ENCODE measurements around the gene SRC.

Gene SRC

GRCh38 chr20:37317316-37317715 lies 28.6 kb upstream of the SRC start:
- Histone ChIP-seq H3K36me3 (ENCODE audit: insufficient read depth, low read length) (peaks cover 28% of the 10 kb centered on the region), H3K4me1 (ENCODE audit: insufficient read depth, low read length) (peaks cover 6% of the 10 kb centered on the region), H3K9me3 (ENCODE audit: low read length) (no peaks in the 10 kb centered on the region)

GRCh38 chr20:37317994-37318640 lies 27.8 kb upstream of the SRC start:
- H3K27me3 ChIP-seq (ENCODE audit: insufficient read depth, low read length), result no peaks in the 10 kb centered on the region
- H2AFZ ChIP-seq (ENCODE audit: low read depth, low read length), result no peak overlapping the region
- no peaks in the 10 kb centered on the region for H3K9me3 ChIP-seq (ENCODE audit: low read length)
- H3K4me1 ChIP-seq (ENCODE audit: insufficient read depth, low read length), result peaks cover 6% of the 10 kb centered on the region
- H3K36me3 ChIP-seq (ENCODE audit: insufficient read depth, low read length), result peaks cover 24% of the 10 kb centered on the region
- H3K4me3 ChIP-seq (ENCODE audit: low read length), result no peak overlapping the region

More at GRCh38 chr20:37317316-37317715, 28.6 kb upstream of the SRC start:
- Histone ChIP-seq H3K27me3 (ENCODE audit: insufficient read depth, low read length) (no peaks in the 10 kb centered on the region), H3K4me3 (ENCODE audit: low read length) (no peak overlapping the region), H2AFZ (ENCODE audit: low read depth, low read length) (no peak overlapping the region)

- Histone ChIP-seq H2AFZ (ENCODE audit: low read depth, low read length) (no peak overlapping the region), H3K4me3 (ENCODE audit: low read length) (no peak overlapping the region), H3K4me1 (ENCODE audit: insufficient read depth, low read length) (peaks cover 6% of the 10 kb centered on the region), H3K9me3 (ENCODE audit: low read length) (no peaks in the 10 kb centered on the region), H3K36me3 (ENCODE audit: insufficient read depth, low read length) (peaks cover 22% of the 10 kb centered on the region), H3K27me3 (ENCODE audit: insufficient read depth, low read length) (no peaks in the 10 kb centered on the region)
Measured at GRCh38 chr20:37319151-37319671, 26.7 kb upstream of the SRC start.

- Histone ChIP-seq H2AFZ (ENCODE audit: low read depth, low read length) (no peak overlapping the region), H3K4me3 (ENCODE audit: low read length) (no peak overlapping the region), H3K4me1 (ENCODE audit: insufficient read depth, low read length) (peaks cover 5% of the 10 kb centered on the region), H3K27me3 (ENCODE audit: insufficient read depth, low read length) (no peaks in the 10 kb centered on the region), H3K9me3 (ENCODE audit: low read length) (no peaks in the 10 kb centered on the region), H3K36me3 (ENCODE audit: insufficient read depth, low read length) (no peaks in the 10 kb centered on the region)
Measured at GRCh38 chr20:37323985-37324384, 22.0 kb upstream of the SRC start.

GRCh38 chr20:37325206-37325605 lies 20.7 kb upstream of the SRC start:
- H3K27me3 ChIP-seq (ENCODE audit: insufficient read depth, low read length), result no peaks in the 10 kb centered on the region
- H3K36me3 ChIP-seq (ENCODE audit: insufficient read depth, low read length), result no peaks in the 10 kb centered on the region
- no peaks in the 10 kb centered on the region for H3K9me3 ChIP-seq (ENCODE audit: low read length)
- no peak overlapping the region for H3K4me3 ChIP-seq (ENCODE audit: low read length)
- no peak overlapping the region for H2AFZ ChIP-seq (ENCODE audit: low read depth, low read length)
- H3K4me1 ChIP-seq (ENCODE audit: insufficient read depth, low read length), result no peaks in the 10 kb centered on the region

GRCh38 chr20:37326666-37327065 lies 19.3 kb upstream of the SRC start:
- H3K4me1 ChIP-seq (ENCODE audit: insufficient read depth, low read length), result no peaks in the 10 kb centered on the region
- no peaks in the 10 kb centered on the region for H3K27me3 ChIP-seq (ENCODE audit: insufficient read depth, low read length)
- H3K9me3 ChIP-seq (ENCODE audit: low read length), result no peaks in the 10 kb centered on the region
- no peak overlapping the region for H3K4me3 ChIP-seq (ENCODE audit: low read length)
- no peaks in the 10 kb centered on the region for H3K36me3 ChIP-seq (ENCODE audit: insufficient read depth, low read length)
- no peak overlapping the region for H2AFZ ChIP-seq (ENCODE audit: low read depth, low read length)

GRCh38 chr20:37327748-37328147 lies 18.2 kb upstream of the SRC start:
- no peaks in the 10 kb centered on the region for H3K36me3 ChIP-seq (ENCODE audit: insufficient read depth, low read length)
- no peaks in the 10 kb centered on the region for H3K9me3 ChIP-seq (ENCODE audit: low read length)
- H3K4me1 ChIP-seq (ENCODE audit: insufficient read depth, low read length), result no peaks in the 10 kb centered on the region
- no peaks in the 10 kb centered on the region for H3K27me3 ChIP-seq (ENCODE audit: insufficient read depth, low read length)
- no peak overlapping the region for H3K4me3 ChIP-seq (ENCODE audit: low read length)
- H2AFZ ChIP-seq (ENCODE audit: low read depth, low read length), result no peak overlapping the region

- Histone ChIP-seq H3K27me3 (ENCODE audit: insufficient read depth, low read length) (no peaks in the 10 kb centered on the region), H2AFZ (ENCODE audit: low read depth, low read length) (no peak overlapping the region), H3K4me1 (ENCODE audit: insufficient read depth, low read length) (no peaks in the 10 kb centered on the region), H3K9me3 (ENCODE audit: low read length) (no peaks in the 10 kb centered on the region), H3K4me3 (ENCODE audit: low read length) (no peak overlapping the region), H3K36me3 (ENCODE audit: insufficient read depth, low read length) (no peaks in the 10 kb centered on the region)
Measured at GRCh38 chr20:37328149-37328945, 17.6 kb upstream of the SRC start.

- no peaks in the 10 kb centered on the region for H3K27me3 ChIP-seq (ENCODE audit: insufficient read depth, low read length)
- H3K4me3 ChIP-seq (ENCODE audit: low read length), result no peak overlapping the region
- H3K4me1 ChIP-seq (ENCODE audit: insufficient read depth, low read length), result no peaks in the 10 kb centered on the region
- H2AFZ ChIP-seq (ENCODE audit: low read depth, low read length), result no peak overlapping the region
- no peaks in the 10 kb centered on the region for H3K36me3 ChIP-seq (ENCODE audit: insufficient read depth, low read length)
- no peaks in the 10 kb centered on the region for H3K9me3 ChIP-seq (ENCODE audit: low read length)
Measured at GRCh38 chr20:37329481-37330165, 16.3 kb upstream of the SRC start.

- Histone ChIP-seq H3K27me3 (ENCODE audit: insufficient read depth, low read length) (no peaks in the 10 kb centered on the region), H3K36me3 (ENCODE audit: insufficient read depth, low read length) (no peaks in the 10 kb centered on the region), H2AFZ (ENCODE audit: low read depth, low read length) (no peak overlapping the region), H3K9me3 (ENCODE audit: low read length) (no peaks in the 10 kb centered on the region), H3K4me3 (ENCODE audit: low read length) (no peak overlapping the region), H3K4me1 (ENCODE audit: insufficient read depth, low read length) (no peaks in the 10 kb centered on the region)
Measured at GRCh38 chr20:37330316-37330715, 15.6 kb upstream of the SRC start.

GRCh38 chr20:37331060-37331857 lies 14.7 kb upstream of the SRC start:
- H3K9me3 ChIP-seq (ENCODE audit: low read length), result no peaks in the 10 kb centered on the region
- peaks cover 2% of the 10 kb centered on the region for H3K4me1 ChIP-seq (ENCODE audit: insufficient read depth, low read length)
- no peaks in the 10 kb centered on the region for H3K27me3 ChIP-seq (ENCODE audit: insufficient read depth, low read length)
- no peaks in the 10 kb centered on the region for H3K36me3 ChIP-seq (ENCODE audit: insufficient read depth, low read length)
- no peak overlapping the region for H3K4me3 ChIP-seq (ENCODE audit: low read length)
- H2AFZ ChIP-seq (ENCODE audit: low read depth, low read length), result no peak overlapping the region

- Histone ChIP-seq H3K4me3 (ENCODE audit: low read length) (no peak overlapping the region), H2AFZ (ENCODE audit: low read depth, low read length) (no peak overlapping the region), H3K9me3 (ENCODE audit: low read length) (no peaks in the 10 kb centered on the region), H3K27me3 (ENCODE audit: insufficient read depth, low read length) (no peaks in the 10 kb centered on the region), H3K4me1 (ENCODE audit: insufficient read depth, low read length) (peaks cover 13% of the 10 kb centered on the region), H3K36me3 (ENCODE audit: insufficient read depth, low read length) (no peaks in the 10 kb centered on the region)
Measured at GRCh38 chr20:37333130-37333847, 12.7 kb upstream of the SRC start.

All from neuron (in vitro differentiated cells).